Thymus (tissue), 11 donors: ENCODE measurements around the gene MAP3K9. TPM values are rescaled to one million over a fixed set of nuclear protein-coding genes. Genes with fewer than 3 reads are reported as not detected.

ENCODE experiments used
- DNase-seq, 9 donors: peaks; one replicate each; pipeline ENCODE4 v3.0.0-alpha.2; 2013; ENCODE audit warnings: low spot score in 9 of 9, low read depth in 6 of 9, missing footprints in 1 of 9
- H3K27ac ChIP-seq, 2 donors: one replicate each; pipeline ENCODE4 v1.5.1; 2013; ENCODE audit warnings: control low read depth in 1 of 2, low read depth in 1 of 2, low read length in 1 of 2, mild to moderate bottlenecking in 1 of 2, moderate library complexity in 1 of 2
- H3K27me3 ChIP-seq, 2 donors: one replicate each; pipeline ENCODE4 v1.5.1; 2013; ENCODE audit warnings: low read length in 1 of 2; ENCODE audit not compliant: control insufficient read depth in 2 of 2, insufficient read depth in 1 of 2
- H3K36me3 ChIP-seq, 2 donors: one replicate each; pipeline ENCODE4 v1.5.1; 2013; ENCODE audit warnings: low read length in 1 of 2, mild to moderate bottlenecking in 1 of 2, moderate library complexity in 1 of 2; ENCODE audit not compliant: control insufficient read depth in 2 of 2, insufficient read depth in 2 of 2
- H3K4me1 ChIP-seq, 2 donors: one replicate each; pipeline ENCODE4 v1.5.1; 2013; ENCODE audit warnings: low read length in 2 of 2; ENCODE audit not compliant: control insufficient read depth in 2 of 2, insufficient read depth in 2 of 2
- H3K4me3 ChIP-seq, 2 donors: one replicate each; pipeline ENCODE4 v1.5.1; 2013; ENCODE audit warnings: low read length in 2 of 2, control low read depth in 1 of 2, mild to moderate bottlenecking in 1 of 2
- H3K9me3 ChIP-seq, 2 donors: one replicate each; pipeline ENCODE4 v1.5.1; 2013; ENCODE audit warnings: low read length in 1 of 2, mild to moderate bottlenecking in 1 of 2; ENCODE audit not compliant: control insufficient read depth in 2 of 2, insufficient read depth in 1 of 2
- WGBS: extraction: QIAGEN DNeasy Blood & Tissue Kit; methylation state at CpG from one replicate; pipeline ENCODE4 v1.1.7; 2013; 5-methylcytosine and 5-hydroxymethylcytosine counted together
- polyA plus RNA-seq: library from polyadenylated mRNA; stranded (reverse); fragments of 200-250 nt; gene quantifications from one replicate; pipeline ENCODE4 v1.2.3, GENCODE V29; 2013
- total RNA-seq: library from RNA; stranded (reverse); fragments of 120-200 nt; gene quantifications from one replicate; pipeline ENCODE4 v1.2.4, GENCODE V29; 2013
- donor health status: healthy.

Gene MAP3K9
- total and polyA plus RNA-seq, 2 donors, result 0.47 to 0.75 TPM

- DNase-seq, result no peak
- Histone ChIP-seq H3K27me3 (no peaks in the 10 kb centered on the region), H3K4me1 (no peaks in the 10 kb centered on the region), H3K36me3 (no peaks in the 10 kb centered on the region), H3K4me3 (no peak overlapping the region), H3K27ac (no peak overlapping the region), H3K9me3 (no peaks in the 10 kb centered on the region)
- WGBS, result 97% methylated on average over 3 of the region's 3 CpGs
Observed at GRCh38 chr14:70794294-70794693, 15.0 kb downstream of the MAP3K9 start.

- Histone ChIP-seq H3K27ac (no peak overlapping the region), H3K9me3 (no peaks in the 10 kb centered on the region), H3K4me1 (peaks cover 0 to 3% of the 10 kb centered on the region in 2 donors), H3K27me3 (peaks cover 0 to 3% of the 10 kb centered on the region in 2 donors), H3K4me3 (no peak overlapping the region), H3K36me3 (no peaks in the 10 kb centered on the region)
- no peak for DNase-seq
- 97% methylated on average over 3 of the region's 3 CpGs for WGBS
Observed at GRCh38 chr14:70793637-70794036, 15.7 kb downstream of the MAP3K9 start.

- Histone ChIP-seq H3K9me3 (no peaks in the 10 kb centered on the region), H3K27me3 (peaks cover 0 to 3% of the 10 kb centered on the region in 2 donors), H3K4me3 (no peak overlapping the region), H3K36me3 (no peaks in the 10 kb centered on the region), H3K27ac (no peak overlapping the region), H3K4me1 (peaks cover 0 to 3% of the 10 kb centered on the region in 2 donors)
- 78% methylated on average over 9 of the region's 9 CpGs for WGBS
- DNase-seq, result no peak
Observed at GRCh38 chr14:70792939-70793338, 16.4 kb downstream of the MAP3K9 start.

GRCh38 chr14:70791971-70792370 is 17.3 kb downstream of the MAP3K9 start:
- DNase-seq, result no peak
- Histone ChIP-seq H3K9me3 (no peaks in the 10 kb centered on the region), H3K4me1 (peaks cover 0 to 3% of the 10 kb centered on the region in 2 donors), H3K36me3 (no peaks in the 10 kb centered on the region), H3K27ac (no peak overlapping the region), H3K4me3 (no peak overlapping the region), H3K27me3 (peaks cover 0 to 3% of the 10 kb centered on the region in 2 donors)
- 92% methylated on average over 7 of the region's 7 CpGs for WGBS

GRCh38 chr14:70789961-70790360 is 19.4 kb downstream of the MAP3K9 start:
- DNase-seq, result no peak
- H3K27me3 ChIP-seq, result peaks cover 0 to 3% of the 10 kb centered on the region in 2 donors
- no peaks in the 10 kb centered on the region for H3K36me3 ChIP-seq
- no peaks in the 10 kb centered on the region for H3K9me3 ChIP-seq
- H3K4me3 ChIP-seq, result no peak overlapping the region
- H3K27ac ChIP-seq, result no peak overlapping the region
- H3K4me1 ChIP-seq, result peaks cover 0 to 3% of the 10 kb centered on the region in 2 donors
- WGBS, result 87% methylated on average over 4 of the region's 4 CpGs

- 31% methylated on average over 4 of the region's 4 CpGs for WGBS
Observed at GRCh38 chr14:70789361-70789760, 20.0 kb downstream of the MAP3K9 start.

GRCh38 chr14:70788898-70789297 is 20.4 kb downstream of the MAP3K9 start:
- no peak overlapping the region for H3K27ac ChIP-seq
- no peaks in the 10 kb centered on the region for H3K9me3 ChIP-seq
- H3K4me1 ChIP-seq, result peaks cover 0 to 3% of the 10 kb centered on the region in 2 donors
- peaks cover 0 to 3% of the 10 kb centered on the region in 2 donors for H3K27me3 ChIP-seq
- DNase-seq, result no peak
- WGBS, result 92% methylated on average over 6 of the region's 6 CpGs
- no peak overlapping the region for H3K4me3 ChIP-seq
- no peaks in the 10 kb centered on the region for H3K36me3 ChIP-seq

More at GRCh38 chr14:70789361-70789760, 20.0 kb downstream of the MAP3K9 start:
- no peaks in the 10 kb centered on the region for H3K9me3 ChIP-seq
- H3K27ac ChIP-seq, result no peak overlapping the region
- H3K27me3 ChIP-seq, result peaks cover 0 to 3% of the 10 kb centered on the region in 2 donors
- H3K4me1 ChIP-seq, result peaks cover 0 to 3% of the 10 kb centered on the region in 2 donors
- H3K36me3 ChIP-seq, result no peaks in the 10 kb centered on the region
- no peak for DNase-seq
- no peak overlapping the region for H3K4me3 ChIP-seq

GRCh38 chr14:70785556-70785955 is 23.8 kb downstream of the MAP3K9 start:
- H3K4me3 ChIP-seq, result no peak overlapping the region
- peaks cover 0 to 3% of the 10 kb centered on the region in 2 donors for H3K4me1 ChIP-seq
- WGBS, result 98% methylated on average over 9 of the region's 9 CpGs
- H3K9me3 ChIP-seq, result no peaks in the 10 kb centered on the region
- no peak for DNase-seq
- H3K27me3 ChIP-seq, result peaks cover 0 to 3% of the 10 kb centered on the region in 2 donors
- H3K27ac ChIP-seq, result no peak overlapping the region
- no peaks in the 10 kb centered on the region for H3K36me3 ChIP-seq

GRCh38 chr14:70784886-70785285 is 24.4 kb downstream of the MAP3K9 start:
- H3K9me3 ChIP-seq, result no peaks in the 10 kb centered on the region
- no peak overlapping the region for H3K27ac ChIP-seq
- H3K36me3 ChIP-seq, result no peaks in the 10 kb centered on the region

More at GRCh38 chr14:70784886-70785285, 24.4 kb downstream of the MAP3K9 start:
- Histone ChIP-seq H3K4me3 (no peak overlapping the region), H3K4me1 (peaks cover 4 to 8% of the 10 kb centered on the region in 2 donors), H3K27me3 (peaks cover 0 to 3% of the 10 kb centered on the region in 2 donors)
- DNase-seq, result no peak
- 80% methylated on average over 2 of the region's 2 CpGs for WGBS
